Measurements from ENCODE around the gene COQ10A. TPM values are rescaled to one million over a fixed set of nuclear protein-coding genes. Genes with fewer than 3 reads are reported as not detected.

The COQ10A gene
- total and polyA plus RNA-seq, 2 donors (not counting 3 experiments of a cell fraction or from before 2014, with no cell fraction given), result 14.7 to 32.4 TPM

DNA sequence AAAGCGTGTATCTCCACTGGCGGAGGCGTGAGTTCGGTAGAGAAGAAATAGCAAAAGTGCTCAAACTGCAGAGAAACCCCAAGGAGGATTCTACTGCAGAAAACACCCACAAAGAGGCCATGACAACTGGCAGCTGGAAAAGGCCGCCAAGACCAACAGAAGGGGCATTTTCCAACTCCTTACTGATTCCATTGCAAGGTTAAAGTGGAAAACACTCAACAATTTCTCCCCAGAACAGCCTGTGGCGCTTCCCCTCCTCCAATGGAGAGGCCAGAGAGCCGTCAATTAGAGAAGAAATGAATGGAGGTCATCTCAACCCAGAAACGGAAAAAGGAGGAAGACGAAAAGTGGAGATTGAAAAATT is 7.9 kb upstream of the COQ10A start:
- Histone ChIP-seq H3K27ac (ENCODE audit: insufficient read depth, low read depth, low read length) (no peak overlapping the region), H3K9me3 (replicated peaks; ENCODE audit: control insufficient read depth, insufficient read depth, low read length) (no peaks in the 10 kb centered on the region), H3K4me2 (ENCODE audit: insufficient read depth, low read length) (peak overlapping the region; percentile 80), H3K9me1 (replicated peaks; ENCODE audit: control insufficient read depth, extremely low read depth, insufficient read depth, low read length) (no peaks in the 10 kb centered on the region), H3K79me2 (ENCODE audit: control insufficient read depth, insufficient read depth, low read length) (peaks cover 26% of the 10 kb centered on the region), H3K4me3 (replicated peaks in 1 of 3; ENCODE audit: insufficient read depth in 1 of 3, low read depth in 1 of 3, low read length in 3 of 3) (peak overlapping the region; percentile 84 to 96 (median 91)), H3K9ac (replicated peaks; ENCODE audit: extremely low read depth, insufficient read depth, low read length) (peak overlapping the region; percentile 81), H3K27me3 (ENCODE audit: control insufficient read depth in 2 of 2, insufficient read depth in 2 of 2, low read length in 2 of 2) (no peaks in the 10 kb centered on the region), H4K20me1 (replicated peaks; ENCODE audit: control insufficient read depth, extremely low read depth, insufficient read depth, low read length) (no peaks in the 10 kb centered on the region), H3K4me1 (ENCODE audit: control insufficient read depth, extremely low read depth, insufficient read depth, low read length) (peaks cover 18% of the 10 kb centered on the region), H3K36me3 (ENCODE audit: control insufficient read depth in 2 of 2, extremely low read depth in 1 of 2, insufficient read depth in 2 of 2, low read length in 2 of 2) (peaks cover 11 to 18% of the 10 kb centered on the region in 2 experiments), H2AFZ (ENCODE audit: low read depth, low read length) (peak overlapping the region; percentile 87)
- FAIRE-seq (no peak), DNase-seq (ENCODE audit: low read depth, low spot score) (no peak)
- TF ChIP-seq FOS (IDR thresholded peaks at IDR 0.05; ENCODE audit: borderline replicate concordance, insufficient read depth, low read length), result no peak
- TF ChIP-seq EZH2 (IDR thresholded peaks at IDR 0.05; ENCODE audit: borderline replicate concordance, low read depth, low read length, severe bottlenecking), result no peak
- TF ChIP-seq, protein P1, sequence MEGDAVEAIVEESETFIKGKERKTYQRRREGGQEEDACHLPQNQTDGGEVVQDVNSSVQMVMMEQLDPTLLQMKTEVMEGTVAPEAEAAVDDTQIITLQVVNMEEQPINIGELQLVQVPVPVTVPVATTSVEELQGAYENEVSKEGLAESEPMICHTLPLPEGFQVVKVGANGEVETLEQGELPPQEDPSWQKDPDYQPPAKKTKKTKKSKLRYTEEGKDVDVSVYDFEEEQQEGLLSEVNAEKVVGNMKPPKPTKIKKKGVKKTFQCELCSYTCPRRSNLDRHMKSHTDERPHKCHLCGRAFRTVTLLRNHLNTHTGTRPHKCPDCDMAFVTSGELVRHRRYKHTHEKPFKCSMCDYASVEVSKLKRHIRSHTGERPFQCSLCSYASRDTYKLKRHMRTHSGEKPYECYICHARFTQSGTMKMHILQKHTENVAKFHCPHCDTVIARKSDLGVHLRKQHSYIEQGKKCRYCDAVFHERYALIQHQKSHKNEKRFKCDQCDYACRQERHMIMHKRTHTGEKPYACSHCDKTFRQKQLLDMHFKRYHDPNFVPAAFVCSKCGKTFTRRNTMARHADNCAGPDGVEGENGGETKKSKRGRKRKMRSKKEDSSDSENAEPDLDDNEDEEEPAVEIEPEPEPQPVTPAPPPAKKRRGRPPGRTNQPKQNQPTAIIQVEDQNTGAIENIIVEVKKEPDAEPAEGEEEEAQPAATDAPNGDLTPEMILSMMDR (IDR thresholded peaks at IDR 0.05; ENCODE audit: extremely low read depth in 1 of 2, insufficient read depth in 1 of 2, low read depth in 1 of 2, low read length in 2 of 2), result no peak
- no peak for TF ChIP-seq POLR2A (IDR thresholded peaks at IDR 0.05; ENCODE audit: low read depth, low read length)
- TF ChIP-seq, protein P2, sequence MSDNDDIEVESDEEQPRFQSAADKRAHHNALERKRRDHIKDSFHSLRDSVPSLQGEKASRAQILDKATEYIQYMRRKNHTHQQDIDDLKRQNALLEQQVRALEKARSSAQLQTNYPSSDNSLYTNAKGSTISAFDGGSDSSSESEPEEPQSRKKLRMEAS (IDR thresholded peaks at IDR 0.05; ENCODE audit: insufficient read depth, insufficient read length), result no peak
- TF ChIP-seq GATA2 (IDR thresholded peaks at IDR 0.05; ENCODE audit: insufficient read depth, insufficient read length, low read depth, low read length), result no peak
- no peak for TF ChIP-seq POLR2AphosphoS5 (IDR thresholded peaks at IDR 0.05; ENCODE audit: insufficient read depth, low read depth, low read length)
- no peak for TF ChIP-seq MYC (IDR thresholded peaks at IDR 0.05; ENCODE audit: low read depth, low read length)
- no peak for TF ChIP-seq JUN (IDR thresholded peaks at IDR 0.05; ENCODE audit: borderline replicate concordance, insufficient read depth, insufficient read length, low read depth)
- ChIA-PET POLR2A (interaction anchor here (1.6 kb wide), 1 partner anchor 37 kb away, joined by 3 read pairs; the partner anchor contains the start of gene RNF41), CTCF (interaction anchor here (1.2 to 4.0 kb wide), 9 partner anchors 9 to 205 kb away, joined by 3 to 50 read pairs (median 11); partner anchors contain the start of genes COQ10A, RNF41 and SMARCC2)
- dilution Hi-C loops (cut with MboI; ENCODE audit: extremely low pct_ligation_motif_present, low sequenced_read_pairs), result no loop called here
- BruUV-seq (replicated peaks), result no TSS peak
- intact Hi-C loops (cut with micrococcal nuclease), result loop anchor here (1.0 kb wide), 4 partner anchors 7 to 141 kb away; partner anchors contain the start of genes COQ10A, NABP2 and ZC3H10

Data from endothelial cell of umbilical vein (primary cell).